T-cell (primary cell): Measurements from ENCODE around the gene ACTL6B. TPM values are rescaled to one million over a fixed set of nuclear protein-coding genes. Genes with fewer than 3 reads are reported as not detected.

Experiments used
- ATAC-seq, 4 experiments: fragments of 200-7000 bp in 3 of 4; fragments of 150-1000 bp in 1 of 4; cut with Tn5 transposase; replicated peaks in 1 of 4; 1 replicate in 3 of 4; 2 replicates in 1 of 4; pipeline ENCODE4 v1.10.0; 2021; ENCODE audit warnings: moderate library complexity in 3 of 4, mild to moderate bottlenecking in 2 of 4, moderate number of reproducible peaks in 1 of 4
- CTCF ChIA-PET, 2 donors: fragments of 300-600 bp; sonication (Branson Sonifier 250); formaldehyde crosslinking; loops; one replicate each; lab custom pipeline; 2022; ENCODE audit warnings: antibody characterized with exemption in 2 of 2; lab: Charles Lee
- POLR2A ChIA-PET, 2 donors: fragments of 300-600 bp; sonication (Branson Sonifier 250); formaldehyde crosslinking; loops; one replicate each; lab custom pipeline; 2022; ENCODE audit warnings: antibody characterized with exemption in 2 of 2; lab: Charles Lee
- DNase-seq, 35 experiments: peaks; one replicate each; pipeline versions ENCODE4 v3.0.0 to v3.0.0-alpha.2; 2013 to 2023
- H3K27ac ChIP-seq: one replicate; pipeline ENCODE4 v1.5.1; 2013; ENCODE audit warnings: low read length
- H3K27me3 ChIP-seq, 2 experiments: replicated peaks in 1 of 2; 1 replicate in 1 of 2; 2 replicates in 1 of 2; pipeline versions ENCODE4 v1.6.1 to v1.7.0; 2013; ENCODE audit warnings: low read length in 1 of 2, mixed read lengths in 1 of 2; ENCODE audit not compliant: control insufficient read depth in 2 of 2, insufficient read depth in 2 of 2; ENCODE audit errors: extremely low read depth in 1 of 2
- H3K36me3 ChIP-seq, 2 donors: 1 replicate in 1 of 2; 2 replicates in 1 of 2; pipeline versions ENCODE4 v1.6.1 to v1.7.0; 2013; ENCODE audit warnings: low read length in 1 of 2; ENCODE audit not compliant: control insufficient read depth in 2 of 2, insufficient read depth in 1 of 2; ENCODE audit errors: extremely low read depth in 1 of 2
- H3K4me1 ChIP-seq, 2 experiments: 1 replicate in 1 of 2; 2 replicates in 1 of 2; pipeline versions ENCODE4 v1.6.1 to v1.7.0; 2013; ENCODE audit warnings: low read length in 2 of 2, mixed read lengths in 1 of 2; ENCODE audit not compliant: insufficient read depth in 2 of 2, control insufficient read depth in 1 of 2; ENCODE audit errors: extremely low read depth in 1 of 2
- H3K4me3 ChIP-seq, 2 donors: 1 replicate in 1 of 2; 2 replicates in 1 of 2; pipeline versions ENCODE4 v1.5.1 to v1.7.0; 2013; ENCODE audit warnings: mild to moderate bottlenecking in 2 of 2, low read length in 1 of 2, moderate library complexity in 1 of 2; ENCODE audit not compliant: control insufficient read depth in 1 of 2; ENCODE audit errors: extremely low read depth in 1 of 2
- H3K9me3 ChIP-seq: 2 replicates; pipeline ENCODE4 v1.7.0; 2013
- H3K27ac Mint-ChIP-seq, 2 donors: one replicate each; pipeline ENCODE4 v1.8.0; 2020 to 2021; ENCODE audit warnings: mild to moderate bottlenecking in 2 of 2, mixed read lengths in 2 of 2
- H3K27me3 Mint-ChIP-seq, 2 donors: one replicate each; pipeline ENCODE4 v1.8.0; 2021 to 2022; ENCODE audit warnings: mixed read lengths in 2 of 2
- H3K36me3 Mint-ChIP-seq: one replicate; pipeline ENCODE4 v1.8.0; 2021; ENCODE audit warnings: mixed read lengths
- H3K4me1 Mint-ChIP-seq, 3 donors: one replicate each; pipeline ENCODE4 v1.8.0; 2020 to 2022; ENCODE audit warnings: mixed read lengths in 3 of 3, mild to moderate bottlenecking in 1 of 3
- H3K4me3 Mint-ChIP-seq, 3 donors: one replicate each; pipeline ENCODE4 v1.8.0; 2020 to 2022; ENCODE audit warnings: mild to moderate bottlenecking in 3 of 3, mixed read lengths in 3 of 3, moderate library complexity in 3 of 3
- H3K9me3 Mint-ChIP-seq, 3 donors: one replicate each; pipeline ENCODE4 v1.8.0; 2020 to 2022; ENCODE audit warnings: mixed read lengths in 3 of 3
- WGBS: methylation state at CpG from one replicate; pipeline ENCODE4 v1.1.5; 2013; ENCODE audit warnings: missing lambda C conversion rate; ENCODE audit not compliant: insufficient coverage; 5-methylcytosine and 5-hydroxymethylcytosine counted together
- total RNA-seq, 35 experiments: library from RNA in 6 of 35; stranded (reverse) in 6 of 35; fragments of 120-200 nt in 1 of 35; gene quantifications; one replicate each; pipeline versions ENCODE4 v1.2.1 to v1.2.4 and lab custom pipeline; 2013 to 2026

The ACTL6B gene
- total RNA-seq, 5 donors from 2014 or later (not counting 1 experiment from before 2014, with no cell fraction given), result not detected

DNA sequence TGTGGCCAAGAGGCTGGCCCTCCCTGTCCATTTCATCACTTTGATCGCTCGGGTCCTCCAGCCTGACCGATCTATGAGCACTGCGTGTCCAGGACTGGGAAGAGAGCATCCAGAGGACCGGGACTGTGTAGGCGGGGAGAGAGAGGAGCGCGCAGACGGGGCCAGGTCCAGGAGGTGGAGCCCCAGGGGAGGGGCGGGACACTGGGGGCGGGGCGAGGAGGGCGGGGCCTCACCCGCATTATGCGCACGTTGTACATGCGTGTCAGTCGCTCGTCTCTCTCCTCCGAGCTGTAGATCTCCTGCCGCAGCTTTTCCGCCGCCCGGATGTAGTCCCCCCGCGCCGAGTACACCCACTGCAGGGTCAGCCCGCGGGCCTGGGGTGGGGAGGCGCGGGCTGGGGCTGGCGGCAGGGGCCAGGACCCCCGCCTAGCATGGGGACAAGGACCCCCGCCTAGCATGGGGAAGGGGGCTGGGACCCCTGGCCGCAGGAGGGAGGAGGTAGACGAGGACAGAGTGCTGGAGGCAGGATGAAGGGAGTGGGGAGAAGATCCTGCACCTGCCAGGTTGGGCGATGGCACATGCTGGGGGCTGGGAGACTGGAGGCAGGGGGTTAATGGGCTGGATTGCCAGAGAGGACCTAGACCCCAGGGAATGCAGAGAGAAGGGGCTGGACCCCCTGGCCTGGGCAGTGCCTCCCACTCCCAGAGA is 29.6 kb downstream of the ACTL6B start:
- H3K9me3 Mint-ChIP-seq, result no peaks in the 10 kb centered on the region
- H3K27ac Mint-ChIP-seq, result peak overlapping the region; percentile 72
- Histone ChIP-seq H3K9me3 (no peaks in the 10 kb centered on the region), H3K27ac (peak overlapping the region; percentile 80), H3K4me1 (peaks cover 5 to 28% of the 10 kb centered on the region in 2 experiments), H3K4me3 (peak overlapping the region; percentile 49 to 59), H3K36me3 (no peaks in the 10 kb centered on the region), H3K27me3 (no peaks in the 10 kb centered on the region)
- CTCF ChIA-PET, result interaction anchor here (0.6 to 1.5 kb wide), 8 partner anchors 8 to 517 kb away, joined by 3 to 7 read pairs (median 3); partner anchors contain the start of gene MOSPD3 (in 2 of the 2)
- POLR2A ChIA-PET, result interaction anchor here in 1 of 2 donors (0.8 kb wide), 1 partner anchor 14 kb away, joined by 3 read pairs; the partner anchor contains the start of gene MOSPD3
- peak; percentile 97 to 99 (median 97) for ATAC-seq
- peak overlapping the region; percentile 62 to 69 (median 64) for H3K4me3 Mint-ChIP-seq
- under 1% methylated on average over 26 of the region's 37 CpGs for WGBS
- peaks cover 2% of the 10 kb centered on the region for H3K36me3 Mint-ChIP-seq
- peaks cover 35 to 49% (median 42%) of the 10 kb centered on the region in 3 donors for H3K4me1 Mint-ChIP-seq
- H3K27me3 Mint-ChIP-seq, result no peaks in the 10 kb centered on the region
- DNase-seq, result peak; percentile 74 to 94 (median 86)

DNA sequence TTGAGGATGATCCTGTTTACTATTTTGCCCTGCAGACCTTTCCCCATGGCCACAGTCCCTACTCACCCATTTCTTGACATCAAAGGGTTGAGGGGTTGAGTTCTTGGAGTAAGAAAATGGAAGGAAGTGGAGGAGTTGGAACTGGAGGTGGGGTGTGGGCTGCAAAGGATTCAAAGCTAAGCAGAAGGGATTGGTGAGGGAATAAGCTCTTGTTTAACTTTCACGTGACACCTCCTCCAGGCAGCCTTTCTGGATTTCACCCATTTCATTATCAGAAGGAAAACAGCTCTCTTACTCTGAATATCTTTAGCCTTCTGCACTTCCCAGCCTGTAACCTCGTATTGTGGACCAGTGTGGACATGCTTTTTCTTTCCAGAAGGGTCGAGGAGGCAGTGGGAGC is 30.2 kb downstream of the ACTL6B start:
- Histone ChIP-seq H3K27me3 (no peaks in the 10 kb centered on the region), H3K4me3 (peak overlapping the region; percentile 38 to 49), H3K27ac (peak overlapping the region; percentile 35), H3K36me3 (no peaks in the 10 kb centered on the region), H3K9me3 (no peaks in the 10 kb centered on the region), H3K4me1 (peaks cover 5 to 28% of the 10 kb centered on the region in 2 experiments)
- no peak for DNase-seq
- peak overlapping the region; percentile 49 to 69 (median 64) for H3K4me3 Mint-ChIP-seq
- H3K9me3 Mint-ChIP-seq, result no peaks in the 10 kb centered on the region
- no CpG with 5 or more reads among the region's 3 CpGs for WGBS
- peaks cover 6% of the 10 kb centered on the region for H3K36me3 Mint-ChIP-seq
- ChIA-PET POLR2A (interaction anchor here (0.6 to 0.8 kb wide), 2 partner anchors 13 to 17 kb away, joined by 3 read pairs; partner anchors contain the start of gene MOSPD3 (in 1 of the 2)), CTCF (interaction anchor here (0.6 to 1.5 kb wide), 7 partner anchors 8 to 518 kb away, joined by 3 to 7 read pairs (median 3); partner anchors contain the start of gene MOSPD3 (in 2 of the 2))
- H3K4me1 Mint-ChIP-seq, result peaks cover 35 to 49% (median 42%) of the 10 kb centered on the region in 3 donors
- ATAC-seq, result no peak
- no peaks in the 10 kb centered on the region for H3K27me3 Mint-ChIP-seq
- peak overlapping the region; percentile 31 to 72 for H3K27ac Mint-ChIP-seq

- no peak overlapping the region for H3K27ac ChIP-seq
- peaks cover 5 to 28% of the 10 kb centered on the region in 2 experiments for H3K4me1 ChIP-seq
- H3K36me3 Mint-ChIP-seq, result peaks cover 8% of the 10 kb centered on the region
- no peak overlapping the region for H3K4me3 ChIP-seq
- no peaks in the 10 kb centered on the region for H3K27me3 Mint-ChIP-seq
- ChIA-PET CTCF (interaction anchor here (0.7 kb wide), 2 partner anchors 81 to 83 kb away, joined by 3 to 5 read pairs; no protein-coding TSS in a partner anchor), POLR2A (interaction anchor here in 1 of 2 donors (0.5 kb wide), 1 partner anchor 8 kb away, joined by 3 read pairs; no protein-coding TSS in a partner anchor)
- no peaks in the 10 kb centered on the region for H3K27me3 ChIP-seq
- H3K9me3 Mint-ChIP-seq, result no peaks in the 10 kb centered on the region
- no peak for DNase-seq
- H3K27ac Mint-ChIP-seq, result peak overlapping the region in 1 of 2 donors; percentile 65
- ATAC-seq, result no peak
- H3K4me3 Mint-ChIP-seq, result peak overlapping the region in 1 of 3 donors; percentile 22
- WGBS, result 80% methylated on average over 6 of the region's 15 CpGs
- no peaks in the 10 kb centered on the region for H3K36me3 ChIP-seq
- peaks cover 26 to 37% (median 34%) of the 10 kb centered on the region in 3 donors for H3K4me1 Mint-ChIP-seq
- no peaks in the 10 kb centered on the region for H3K9me3 ChIP-seq
Measured at GRCh38 chr7:100623951-100624824, 32.1 kb downstream of the ACTL6B start.

DNA sequence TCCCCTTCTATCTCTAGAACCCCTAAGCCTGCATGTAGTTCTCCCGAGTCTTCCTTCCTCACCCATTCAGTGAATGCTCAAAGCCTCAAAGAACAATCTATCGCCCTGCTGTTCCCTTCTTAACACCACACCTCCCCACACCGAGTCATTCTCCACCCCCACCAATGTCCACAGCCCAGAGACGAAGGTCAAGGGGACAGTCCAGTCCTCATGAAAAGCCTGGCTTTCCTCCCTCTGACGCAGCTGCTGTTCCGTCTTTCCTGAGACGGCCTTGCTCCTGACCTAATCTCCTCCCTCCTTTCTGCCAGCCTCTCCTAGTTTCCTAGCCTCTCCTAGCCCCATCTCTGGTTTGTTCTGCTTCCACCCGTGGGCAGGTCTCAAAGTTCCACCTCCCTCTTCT is 34.7 kb downstream of the ACTL6B start:
- ChIA-PET CTCF (interaction anchor here in 1 of 2 donors (0.5 kb wide), 1 partner anchor 59 kb away, joined by 8 read pairs; no protein-coding TSS in a partner anchor), POLR2A (no interaction called here)
- Histone ChIP-seq H3K4me3 (no peak overlapping the region), H3K4me1 (peaks cover 3 to 11% of the 10 kb centered on the region in 2 experiments), H3K9me3 (no peaks in the 10 kb centered on the region), H3K27me3 (no peaks in the 10 kb centered on the region), H3K36me3 (peaks cover 0 to 3% of the 10 kb centered on the region in 2 donors), H3K27ac (no peak overlapping the region)
- Mint-ChIP-seq H3K27ac (no peak overlapping the region), H3K4me3 (no peak overlapping the region), H3K4me1 (peaks cover 16 to 18% (median 18%) of the 10 kb centered on the region in 3 donors), H3K27me3 (no peaks in the 10 kb centered on the region), H3K9me3 (no peaks in the 10 kb centered on the region), H3K36me3 (peaks cover 8% of the 10 kb centered on the region)
- ATAC-seq (no peak), DNase-seq (no peak)
- 92% methylated on average over 8 of the region's 8 CpGs for WGBS

DNA sequence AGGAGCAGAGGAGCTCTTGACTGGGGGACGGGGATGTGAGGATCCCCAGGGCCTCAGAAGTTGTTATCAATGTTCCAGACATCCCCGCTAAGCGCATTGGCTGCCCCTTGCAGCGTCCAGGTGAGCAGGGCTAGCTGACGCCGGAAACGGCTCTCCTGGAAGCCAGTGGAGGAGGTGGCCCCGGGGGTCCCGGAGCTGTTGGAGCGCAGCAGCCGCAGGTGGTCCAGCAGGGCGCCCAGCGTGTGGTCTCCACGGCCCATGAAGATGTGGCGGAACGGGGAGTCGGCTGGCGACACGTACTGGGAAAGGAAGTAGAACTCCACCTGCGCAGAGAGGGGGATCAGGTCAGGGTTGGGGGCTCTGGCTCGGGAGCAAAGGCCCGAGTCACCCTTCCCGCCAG is 35.4 kb downstream of the ACTL6B start:
- no peak overlapping the region for H3K4me3 ChIP-seq
- H3K27me3 ChIP-seq, result no peaks in the 10 kb centered on the region
- no peak for ATAC-seq
- H3K27ac Mint-ChIP-seq, result no peak overlapping the region
- H3K9me3 ChIP-seq, result no peaks in the 10 kb centered on the region
- H3K27me3 Mint-ChIP-seq, result no peaks in the 10 kb centered on the region
- H3K9me3 Mint-ChIP-seq, result no peaks in the 10 kb centered on the region
- ChIA-PET POLR2A (no interaction called here), CTCF (no interaction called here)
- WGBS, result 93% methylated on average over 22 of the region's 23 CpGs
- H3K4me3 Mint-ChIP-seq, result no peak overlapping the region
- H3K36me3 ChIP-seq, result peaks cover 0 to 3% of the 10 kb centered on the region in 2 donors
- H3K36me3 Mint-ChIP-seq, result peaks cover 8% of the 10 kb centered on the region
- DNase-seq, result no peak
- peaks cover 8 to 12% (median 10%) of the 10 kb centered on the region in 3 donors for H3K4me1 Mint-ChIP-seq
- no peak overlapping the region for H3K27ac ChIP-seq
- peaks cover 0 to 3% of the 10 kb centered on the region in 2 experiments for H3K4me1 ChIP-seq
